PC-3 (cell line): ENCODE data around the gene TPST2.

Source experiments
- CTCF ChIP-seq: fragments of 300-600 bp; sonication (generic); conservative IDR thresholded peaks from 2 replicates; pipeline ENCODE4 v1.5.1; 2017; ENCODE audit warnings: antibody characterized with exemption, low read depth, mild to moderate bottlenecking, low read length
- EZH2 ChIP-seq: fragments of 300-600 bp; sonication (generic); IDR thresholded peaks from one replicate; pipeline ENCODE4 v1.6.1; 2017; ENCODE audit warnings: antibody characterized with exemption, mild to moderate bottlenecking, low read length; ENCODE audit not compliant: unreplicated experiment
- EZH2phosphoT487 ChIP-seq: fragments of 300-600 bp; sonication (generic); IDR thresholded peaks from 2 replicates; pipeline ENCODE4 v1.6.1; 2018; ENCODE audit warnings: mild to moderate bottlenecking, antibody characterized with exemption, low read length, borderline replicate concordance

GRCh38 chr22:26593763-26594162, 3.8 kb upstream of the TPST2 start:
- TF ChIP-seq CTCF, result no peak
- no peak for TF ChIP-seq EZH2
- no peak for TF ChIP-seq EZH2phosphoT487
